Esophagus muscularis mucosa (tissue), 4 donors: ENCODE data around the gene PDGFRB. TPM values are rescaled to one million over a fixed set of nuclear protein-coding genes. Genes with fewer than 3 reads are reported as not detected.
A peak's percentile ranks its signal among the peaks of the same experiment; 100 is the strongest.

ENCODE experiments used
- DNase-seq: peaks from one replicate; pipeline ENCODE4 v3.0.0-alpha.2; 2017; ENCODE audit errors: extremely low spot score
- H3K27ac ChIP-seq, 4 donors: fragments of 200-600 bp; sonication (generic); replicated peaks in 1 of 4; 1 replicate in 3 of 4; 2 replicates in 1 of 4; pipeline ENCODE4 v1.5.1; 2016 to 2019; ENCODE audit warnings: mild to moderate bottlenecking in 1 of 4
- H3K27me3 ChIP-seq, 4 donors: fragments of 200-600 bp; sonication (generic); one replicate each; pipeline versions ENCODE4 v1.5.1 to v1.6.0; 2016 to 2019
- H3K36me3 ChIP-seq, 4 donors: fragments of 200-600 bp; sonication (generic); one replicate each; pipeline ENCODE4 v1.5.1; 2016 to 2019
- H3K4me1 ChIP-seq, 4 donors: fragments of 200-600 bp; sonication (generic); one replicate each; pipeline ENCODE4 v1.5.1; 2016 to 2019
- H3K4me3 ChIP-seq, 4 donors: fragments of 200-600 bp; sonication (generic); 1 replicate in 2 of 4; 2 replicates in 2 of 4; pipeline ENCODE4 v1.5.1; 2016 to 2019; ENCODE audit warnings: mild to moderate bottlenecking in 4 of 4, moderate library complexity in 1 of 4
- H3K9me3 ChIP-seq, 4 donors: fragments of 200-600 bp; sonication (generic); 1 replicate in 3 of 4; 2 replicates in 1 of 4; pipeline ENCODE4 v1.5.1; 2016 to 2019
- CTCF ChIP-seq, 3 experiments: fragments of 200-600 bp in 2 of 3; fragments of 450-650 bp in 1 of 3; sonication (generic) in 2 of 3; IDR thresholded peaks; one replicate each; pipeline ENCODE4 v1.5.1; 2017 to 2019; ENCODE audit warnings: antibody characterized with exemption in 3 of 3, mild to moderate bottlenecking in 2 of 3, moderate library complexity in 1 of 3
- EP300 ChIP-seq: sonication (generic); formaldehyde crosslinking; IDR thresholded peaks from one replicate; pipeline ENCODE4 v1.6.1; 2017; ENCODE audit warnings: antibody characterized with exemption
- POLR2A ChIP-seq: fragments of 450-650 bp; IDR thresholded peaks from one replicate; pipeline ENCODE4 v1.6.1; 2017; ENCODE audit warnings: antibody characterized with exemption, moderate library complexity, mild to moderate bottlenecking, low read depth
- POLR2AphosphoS5 ChIP-seq, 2 donors: sonication (generic); formaldehyde crosslinking; IDR thresholded peaks; one replicate each; pipeline ENCODE4 v1.6.1; 2017; ENCODE audit warnings: antibody characterized with exemption in 2 of 2
- WGBS: methylation state at CpG from one replicate; pipeline ENCODE4 v1.1.5; 2018; 5-methylcytosine and 5-hydroxymethylcytosine counted together
- intact Hi-C: fragments of 100-400 bp; cut with DNase I; formaldehyde crosslinking; loops from one replicate; pipeline ENCODE4 v1.15.1; 2023
- small RNA-seq, 3 donors: library from RNA; depleted of rRNA; stranded (forward); fragments of <200 nt; gene quantifications; one replicate each; pipeline ENCODE3, GENCODE V24; 2016
- total RNA-seq, 4 donors: library from RNA; depleted of rRNA; stranded (reverse); fragments of >200 nt; gene quantifications; one replicate each; pipeline versions ENCODE4 v1.1.0 to v1.2.1, GENCODE V29; 2016

The PDGFRB gene
- total RNA-seq, 4 donors from 2014 or later: 83.1 to 219 (median 141) TPM

GRCh38 chr5:150065886-150066285 is 89.8 kb downstream of the PDGFRB start:
- H3K4me3 ChIP-seq: no peak overlapping the region
- 75% methylated on average over 9 of the region's 10 CpGs for WGBS
- TF ChIP-seq POLR2AphosphoS5 (IDR thresholded peaks at IDR 0.05) (no peak), EP300 (no peak), CTCF (IDR thresholded peaks at IDR 0.05) (no peak), POLR2A (no peak)
- no peak for DNase-seq
- H3K36me3 ChIP-seq: no peaks in the 10 kb centered on the region
- peaks cover 0 to 3% (median 0%) of the 10 kb centered on the region in 4 donors for H3K27me3 ChIP-seq
- intact Hi-C loops: no loop called here
- H3K4me1 ChIP-seq: peaks cover 0 to 15% (median 12%) of the 10 kb centered on the region in 4 donors
- peak overlapping the region in 2 of 4 donors; percentile 27 to 31 for H3K27ac ChIP-seq
- no peaks in the 10 kb centered on the region for H3K9me3 ChIP-seq

- no peak for DNase-seq
- no peaks in the 10 kb centered on the region for H3K36me3 ChIP-seq
- no peak overlapping the region for H3K4me3 ChIP-seq
- peaks cover 0 to 3% (median 0%) of the 10 kb centered on the region in 4 donors for H3K27me3 ChIP-seq
- H3K27ac ChIP-seq: peak overlapping the region in 2 of 4 donors; percentile 27 to 31
- H3K9me3 ChIP-seq: no peaks in the 10 kb centered on the region
- WGBS: 61% methylated on average over 4 of the region's 6 CpGs
- TF ChIP-seq CTCF (IDR thresholded peaks at IDR 0.05) (no peak), POLR2AphosphoS5 (IDR thresholded peaks at IDR 0.05) (no peak), POLR2A (no peak), EP300 (no peak)
- intact Hi-C loops: no loop called here
- H3K4me1 ChIP-seq: peaks cover 0 to 15% (median 12%) of the 10 kb centered on the region in 4 donors
These were observed 90.3 kb downstream of the PDGFRB start for GRCh38 chr5:150065346-150065745.

GRCh38 chr5:150064681-150065220 is 90.9 kb downstream of the PDGFRB start:
- Histone ChIP-seq H3K4me1 (peaks cover 0 to 15% (median 12%) of the 10 kb centered on the region in 4 donors), H3K36me3 (no peaks in the 10 kb centered on the region), H3K27me3 (peaks cover 0 to 3% (median 0%) of the 10 kb centered on the region in 4 donors), H3K27ac (peak overlapping the region in 2 of 4 donors; percentile 23 to 40), H3K9me3 (no peaks in the 10 kb centered on the region), H3K4me3 (no peak overlapping the region)
- intact Hi-C loops: no loop called here
- 90% methylated on average over 7 of the region's 7 CpGs for WGBS
- no peak for DNase-seq
- TF ChIP-seq CTCF (IDR thresholded peaks at IDR 0.05) (no peak), POLR2AphosphoS5 (IDR thresholded peaks at IDR 0.05) (no peak), POLR2A (no peak), EP300 (no peak)

Small RNA genes lying within 50 kb of the gene (small RNA-seq; reads per million reads assigned to genes)
- gene RF00019: 0 reads per million in 3 donors

Other genes with a start within 250 kb of the PDGFRB start
- not detected for gene PDE6A, start 211.1 kb downstream of the PDGFRB start, total RNA-seq
- gene SLC26A2, start 195.1 kb downstream of the PDGFRB start, total RNA-seq: 1 to 10 TPM; 7.9 to 9.2 (median 8.0) TPM
- gene TIGD6, start 155.2 kb downstream of the PDGFRB start, total RNA-seq: 1 to 10 TPM; 2.9 to 3.5 (median 3.2) TPM
- gene HMGXB3, start 155.1 kb downstream of the PDGFRB start, total RNA-seq: 10 to 100 TPM; 17.4 to 26.5 (median 23.1) TPM
- gene CSF1R, start 69.3 kb downstream of the PDGFRB start, total RNA-seq: 10 to 100 TPM; 24.9 to 51.7 (median 31.5) TPM
- gene CDX1, start 10.9 kb upstream of the PDGFRB start, total RNA-seq: under 1 TPM in 1 of 4 donors, not detected in 3; 0.23 TPM
- not detected for gene SLC6A7, start 34.2 kb upstream of the PDGFRB start, total RNA-seq
- gene CAMK2A, start 133.9 kb upstream of the PDGFRB start, total RNA-seq: 1 to 10 TPM; 2.5 to 8.0 (median 3.8) TPM
- 10 to 100 TPM in 3 of 4 donors, 1 to 10 TPM in 1; 5.8 to 20.6 (median 10.1) TPM for gene ARSI, start 147.1 kb upstream of the PDGFRB start, total RNA-seq
- gene TCOF1, start 201.9 kb upstream of the PDGFRB start, total RNA-seq: 10 to 100 TPM; 27.4 to 46.0 (median 36.3) TPM